ENCODE measurements around the gene PGPEP1.

The PGPEP1 gene

DNA sequence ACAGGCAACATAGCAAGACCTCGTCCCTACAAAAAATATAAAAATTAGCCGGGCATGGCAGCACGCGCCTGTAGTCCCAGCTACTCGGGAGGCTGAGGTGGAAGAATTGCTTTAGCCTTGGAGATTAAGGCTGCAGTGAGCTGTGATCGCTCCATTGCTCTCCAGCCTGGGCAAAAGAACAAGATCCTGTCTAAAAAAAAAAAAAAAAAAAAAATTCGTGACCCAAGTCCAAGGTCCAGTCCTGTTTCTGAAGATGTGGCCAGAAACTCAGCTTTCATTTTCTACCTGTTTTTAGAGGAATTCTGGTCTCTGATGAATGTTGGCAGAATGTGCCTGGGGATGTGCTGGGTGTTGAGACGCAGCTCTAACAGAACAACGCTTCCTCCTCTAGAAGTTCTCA lies 1.9 kb upstream of the PGPEP1 start:
- TF ChIP-seq SIN3A (IDR thresholded peaks at IDR 0.05; ENCODE audit: borderline replicate concordance, insufficient read depth, low read length) = no peak
- TF ChIP-seq, protein P1, sequence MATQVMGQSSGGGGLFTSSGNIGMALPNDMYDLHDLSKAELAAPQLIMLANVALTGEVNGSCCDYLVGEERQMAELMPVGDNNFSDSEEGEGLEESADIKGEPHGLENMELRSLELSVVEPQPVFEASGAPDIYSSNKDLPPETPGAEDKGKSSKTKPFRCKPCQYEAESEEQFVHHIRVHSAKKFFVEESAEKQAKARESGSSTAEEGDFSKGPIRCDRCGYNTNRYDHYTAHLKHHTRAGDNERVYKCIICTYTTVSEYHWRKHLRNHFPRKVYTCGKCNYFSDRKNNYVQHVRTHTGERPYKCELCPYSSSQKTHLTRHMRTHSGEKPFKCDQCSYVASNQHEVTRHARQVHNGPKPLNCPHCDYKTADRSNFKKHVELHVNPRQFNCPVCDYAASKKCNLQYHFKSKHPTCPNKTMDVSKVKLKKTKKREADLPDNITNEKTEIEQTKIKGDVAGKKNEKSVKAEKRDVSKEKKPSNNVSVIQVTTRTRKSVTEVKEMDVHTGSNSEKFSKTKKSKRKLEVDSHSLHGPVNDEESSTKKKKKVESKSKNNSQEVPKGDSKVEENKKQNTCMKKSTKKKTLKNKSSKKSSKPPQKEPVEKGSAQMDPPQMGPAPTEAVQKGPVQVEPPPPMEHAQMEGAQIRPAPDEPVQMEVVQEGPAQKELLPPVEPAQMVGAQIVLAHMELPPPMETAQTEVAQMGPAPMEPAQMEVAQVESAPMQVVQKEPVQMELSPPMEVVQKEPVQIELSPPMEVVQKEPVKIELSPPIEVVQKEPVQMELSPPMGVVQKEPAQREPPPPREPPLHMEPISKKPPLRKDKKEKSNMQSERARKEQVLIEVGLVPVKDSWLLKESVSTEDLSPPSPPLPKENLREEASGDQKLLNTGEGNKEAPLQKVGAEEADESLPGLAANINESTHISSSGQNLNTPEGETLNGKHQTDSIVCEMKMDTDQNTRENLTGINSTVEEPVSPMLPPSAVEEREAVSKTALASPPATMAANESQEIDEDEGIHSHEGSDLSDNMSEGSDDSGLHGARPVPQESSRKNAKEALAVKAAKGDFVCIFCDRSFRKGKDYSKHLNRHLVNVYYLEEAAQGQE (IDR thresholded peaks at IDR 0.05; ENCODE audit: insufficient read depth in 1 of 2, low read depth in 2 of 2, low read length in 2 of 2) = no peak
- TF ChIP-seq POLR2AphosphoS5 (IDR thresholded peaks at IDR 0.05; ENCODE audit: low read depth, low read length) = no peak
- no peak for TF ChIP-seq FOXP2 (optimal IDR thresholded peaks at IDR 0.05; ENCODE audit: borderline replicate concordance, extremely low read depth, extremely low read length, insufficient read depth)
- TF ChIP-seq TAF1 (IDR thresholded peaks at IDR 0.05; ENCODE audit: borderline replicate concordance, insufficient read depth, low read length) = no peak

GRCh38 chr19:18339723-18340122 lies 675 bp upstream of the PGPEP1 start:
- TF ChIP-seq TAF1 (IDR thresholded peaks at IDR 0.05; ENCODE audit: borderline replicate concordance, insufficient read depth, low read length) (no peak), POLR2AphosphoS5 (IDR thresholded peaks at IDR 0.05; ENCODE audit: low read depth, low read length) (no peak), FOXP2 (optimal IDR thresholded peaks at IDR 0.05; ENCODE audit: borderline replicate concordance, extremely low read depth, extremely low read length, insufficient read depth) (no peak), SIN3A (IDR thresholded peaks at IDR 0.05; ENCODE audit: borderline replicate concordance, insufficient read depth, low read length) (no peak)
- TF ChIP-seq, protein P1 (IDR thresholded peaks at IDR 0.05; ENCODE audit: insufficient read depth in 1 of 2, low read depth in 2 of 2, low read length in 2 of 2) = no peak

DNA sequence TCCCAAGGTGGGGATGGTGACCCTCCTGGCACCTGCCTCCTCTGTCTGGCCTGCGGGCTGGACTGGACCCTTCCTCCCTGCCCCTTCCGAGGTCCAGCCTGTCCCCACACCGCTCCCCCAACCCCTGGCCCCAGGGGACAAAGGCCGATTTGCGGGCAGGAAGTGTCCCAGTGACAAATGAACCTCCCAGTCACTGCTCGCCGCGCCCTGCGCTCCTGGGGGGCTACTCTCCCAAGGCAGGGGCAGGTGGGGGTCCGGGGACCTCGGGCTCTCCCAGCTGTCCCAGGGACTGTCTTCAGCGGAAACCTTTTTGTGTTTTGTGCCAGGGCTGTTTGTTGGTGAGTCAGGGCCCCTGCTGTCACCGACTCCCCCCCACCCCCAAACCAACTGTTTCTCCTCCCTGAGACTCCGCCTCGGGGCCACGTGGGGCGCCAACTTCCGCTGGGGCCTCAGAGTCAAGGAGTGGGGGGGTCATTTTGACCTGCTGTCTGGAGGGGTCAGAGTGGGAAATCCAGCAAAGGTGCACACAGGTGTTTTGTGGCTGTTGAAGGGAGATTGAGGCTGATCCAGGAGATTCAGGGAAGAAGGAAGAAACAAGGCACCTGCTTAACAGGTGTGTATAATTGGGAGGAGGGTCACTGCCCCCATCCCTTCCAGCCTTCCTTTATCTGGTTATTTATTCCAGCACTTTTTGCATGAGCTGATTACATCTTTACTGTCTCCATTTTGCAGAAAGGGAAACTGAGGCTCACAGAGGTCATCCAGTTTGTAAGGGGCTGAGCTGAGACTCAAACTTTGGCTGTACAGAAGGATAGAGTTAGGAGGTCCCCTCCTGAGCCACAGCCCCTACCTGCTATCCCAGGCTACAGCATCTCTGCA lies 831 bp downstream of the PGPEP1 start:
- TF ChIP-seq TAF1 (IDR thresholded peaks at IDR 0.05; ENCODE audit: borderline replicate concordance, insufficient read depth, low read length) = no peak
- TF ChIP-seq, protein P1 (IDR thresholded peaks at IDR 0.05; ENCODE audit: insufficient read depth in 1 of 2, low read depth in 2 of 2, low read length in 2 of 2) = no peak
- TF ChIP-seq FOXP2 (optimal IDR thresholded peaks at IDR 0.05; ENCODE audit: borderline replicate concordance, extremely low read depth, extremely low read length, insufficient read depth) = no peak
- TF ChIP-seq POLR2AphosphoS5 (IDR thresholded peaks at IDR 0.05; ENCODE audit: low read depth, low read length) = no peak
- no peak for TF ChIP-seq SIN3A (IDR thresholded peaks at IDR 0.05; ENCODE audit: borderline replicate concordance, insufficient read depth, low read length)

GRCh38 chr19:18342090-18342632 lies 1.8 kb downstream of the PGPEP1 start:
- TF ChIP-seq SIN3A (IDR thresholded peaks at IDR 0.05; ENCODE audit: borderline replicate concordance, insufficient read depth, low read length) (no peak), POLR2AphosphoS5 (IDR thresholded peaks at IDR 0.05; ENCODE audit: low read depth, low read length) (no peak), TAF1 (IDR thresholded peaks at IDR 0.05; ENCODE audit: borderline replicate concordance, insufficient read depth, low read length) (no peak), FOXP2 (optimal IDR thresholded peaks at IDR 0.05; ENCODE audit: borderline replicate concordance, extremely low read depth, extremely low read length, insufficient read depth) (no peak)
- TF ChIP-seq, protein P1 (IDR thresholded peaks at IDR 0.05; ENCODE audit: insufficient read depth in 1 of 2, low read depth in 2 of 2, low read length in 2 of 2) = no peak

Measured in PFSK-1 (cell line).